ENCODE measurements around the gene FAM83C. TPM values are rescaled to one million over a fixed set of nuclear protein-coding genes. Genes with fewer than 3 reads are reported as not detected.

The FAM83C gene
- total RNA-seq, 1 experiment from 2014 or later, result not detected

GRCh38 chr20:35311409-35311808, 19.2 kb upstream of the FAM83C start:
- Histone ChIP-seq H3K27me3 (ENCODE audit: low read length) (no peaks in the 10 kb centered on the region), H3K4me3 (ENCODE audit: low read length) (peak overlapping the region; percentile 19; the same call in 1 of the 2 replicates), H3F3A (ENCODE audit: low read length, unreplicated experiment) (peaks cover 23% of the 10 kb centered on the region), H3K9me2 (replicated peaks; ENCODE audit: low read length) (no peaks in the 10 kb centered on the region), H3K79me2 (ENCODE audit: low read length) (no peaks in the 10 kb centered on the region), H3K27ac (ENCODE audit: low read length) (peak overlapping the region; percentile 91), H3K4me2 (ENCODE audit: low read length) (peak overlapping the region; percentile 35), H2AFZ (ENCODE audit: low read length) (no peak overlapping the region), H3K36me3 (ENCODE audit: low read depth, low read length) (no peaks in the 10 kb centered on the region), H3K9ac (ENCODE audit: low read length) (peak overlapping the region; percentile 82), H4K20me1 (ENCODE audit: low read length) (no peaks in the 10 kb centered on the region), H3K9me3 (ENCODE audit: low read length) (no peaks in the 10 kb centered on the region), H3K4me1 (ENCODE audit: insufficient read depth, low read length) (peaks cover 85% of the 10 kb centered on the region)
- CTCF ChIA-PET, result no interaction called here
- no TSS peak for BruUV-seq (replicated peaks)
- ATAC-seq, result peak; percentile 11
- no peak for TF ChIP-seq EZH2 (IDR thresholded peaks at IDR 0.05; ENCODE audit: low read length, unreplicated experiment)
- no peak for TF ChIP-seq EZH2phosphoT487 (IDR thresholded peaks at IDR 0.05; ENCODE audit: borderline replicate concordance, low read length)
- DNase-seq, result peak; percentile 94
- POLR2A ChIA-PET (ENCODE audit: unreplicated experiment), result interaction anchor here (0.6 kb wide), 1 partner anchor 27 kb away, joined by 3 read pairs; the partner anchor contains the start of gene EIF6
- intact Hi-C loops (cut with micrococcal nuclease), result no loop called here

GRCh38 chr20:35307666-35308653, 15.7 kb upstream of the FAM83C start:
- POLR2A ChIA-PET (ENCODE audit: unreplicated experiment), result interaction anchor here (1.3 kb wide), 1 partner anchor 10 kb away, joined by 8 read pairs; no protein-coding TSS in a partner anchor
- peak; percentile 9 for ATAC-seq
- H2AFZ ChIP-seq (ENCODE audit: low read length), result no peak overlapping the region

GRCh38 chr20:35306931-35307517, 14.8 kb upstream of the FAM83C start:
- no peaks in the 10 kb centered on the region for H4K20me1 ChIP-seq (ENCODE audit: low read length)
- POLR2A ChIA-PET (ENCODE audit: unreplicated experiment), result no interaction called here
- no peaks in the 10 kb centered on the region for H3K27me3 ChIP-seq (ENCODE audit: low read length)
- 0 out of 2 replicates have a peak, but pooled peaks cover 7% of the 10 kb centered on the region for H3K79me2 ChIP-seq (ENCODE audit: low read length)
- peak overlapping the region; percentile 86 for H3K9ac ChIP-seq (ENCODE audit: low read length)
- BruUV-seq (replicated peaks), result no TSS peak
- H3K4me3 ChIP-seq (ENCODE audit: low read length), result no peak overlapping the region
- peaks cover 21% of the 10 kb centered on the region for H3F3A ChIP-seq (ENCODE audit: low read length, unreplicated experiment)
- H3K9me3 ChIP-seq (ENCODE audit: low read length), result no peaks in the 10 kb centered on the region
- H3K36me3 ChIP-seq (ENCODE audit: low read depth, low read length), result no peaks in the 10 kb centered on the region
- peak; percentile 68 for DNase-seq
- H3K27ac ChIP-seq (ENCODE audit: low read length), result peak overlapping the region; percentile 98
- ATAC-seq, result no peak
- CTCF ChIA-PET, result interaction anchor here (3.7 kb wide), 1 partner anchor 11 kb away, joined by 19 read pairs; no protein-coding TSS in a partner anchor
- intact Hi-C loops (cut with micrococcal nuclease), result no loop called here
- no peaks in the 10 kb centered on the region for H3K9me2 ChIP-seq (replicated peaks; ENCODE audit: low read length)
- peak overlapping the region; percentile 45 for H3K4me2 ChIP-seq (ENCODE audit: low read length)
- TF ChIP-seq EZH2 (IDR thresholded peaks at IDR 0.05; ENCODE audit: low read length, unreplicated experiment), result no peak
- TF ChIP-seq CTCF (conservative IDR thresholded peaks at IDR 0.05; ENCODE audit: low read depth, low read length), result peak; percentile 88
- TF ChIP-seq EZH2phosphoT487 (IDR thresholded peaks at IDR 0.05; ENCODE audit: borderline replicate concordance, low read length), result no peak
- H3K4me1 ChIP-seq (ENCODE audit: insufficient read depth, low read length), result peaks cover 92% of the 10 kb centered on the region
- no peak overlapping the region for H2AFZ ChIP-seq (ENCODE audit: low read length)

More at GRCh38 chr20:35307666-35308653, 15.7 kb upstream of the FAM83C start:
- no peaks in the 10 kb centered on the region for H3K9me3 ChIP-seq (ENCODE audit: low read length)
- peaks cover 90% of the 10 kb centered on the region for H3K4me1 ChIP-seq (ENCODE audit: insufficient read depth, low read length)
- no peak for TF ChIP-seq EZH2 (IDR thresholded peaks at IDR 0.05; ENCODE audit: low read length, unreplicated experiment)
- H3K27ac ChIP-seq (ENCODE audit: low read length), result peak overlapping the region; percentile 98
- H3K27me3 ChIP-seq (ENCODE audit: low read length), result no peaks in the 10 kb centered on the region
- no peaks in the 10 kb centered on the region for H3K36me3 ChIP-seq (ENCODE audit: low read depth, low read length)
- DNase-seq, result peak; percentile 94
- CTCF ChIA-PET, result interaction anchor here (0.5 to 3.7 kb wide), 4 partner anchors 11 to 660 kb away, joined by 3 to 19 read pairs (median 4); no protein-coding TSS in a partner anchor
- H3K9me2 ChIP-seq (replicated peaks; ENCODE audit: low read length), result no peaks in the 10 kb centered on the region
- BruUV-seq (replicated peaks), result no TSS peak
- 0 out of 2 replicates have a peak, but pooled peaks cover 7% of the 10 kb centered on the region for H3K79me2 ChIP-seq (ENCODE audit: low read length)
- H3K4me2 ChIP-seq (ENCODE audit: low read length), result peak overlapping the region; percentile 40
- no peaks in the 10 kb centered on the region for H4K20me1 ChIP-seq (ENCODE audit: low read length)
- intact Hi-C loops (cut with micrococcal nuclease), result loop anchor here (1.0 kb wide), 1 partner anchor 11 kb away; no protein-coding TSS in a partner anchor
- no peak overlapping the region for H3K4me3 ChIP-seq (ENCODE audit: low read length)
- H3K9ac ChIP-seq (ENCODE audit: low read length), result peak overlapping the region; percentile 86
- peaks cover 25% of the 10 kb centered on the region for H3F3A ChIP-seq (ENCODE audit: low read length, unreplicated experiment)
